RWPE2 (cell line): ENCODE measurements around the gene MSN.
A peak's percentile ranks its signal among the peaks of the same experiment; 100 is the strongest.
"Not testable (repeated sequence)": the region's sequence is repeated elsewhere in the genome, so short reads cannot be mapped to it uniquely, and the experiment has no call there.

Experiments used
- ATAC-seq: fragments of 200-7000 bp; cut with Tn5 transposase; 3 replicates; pipeline ENCODE4 v1.9.1; 2021; ENCODE audit warnings: low read depth
- DNase-seq: peaks from one replicate; pipeline ENCODE4 v3.0.0-alpha.2; 2020; ENCODE audit warnings: low spot score
- H3K27ac ChIP-seq: fragments of 450-650 bp; 2 replicates; pipeline ENCODE4 v1.5.1; 2017; ENCODE audit warnings: mild to moderate bottlenecking; ENCODE audit not compliant: poor library complexity, severe bottlenecking
- H3K27me3 ChIP-seq: fragments of 250-450 bp; sonication (Bioruptor Pico); 2 replicates; pipeline ENCODE4 v1.5.1; 2021; ENCODE audit warnings: mild to moderate bottlenecking, moderate library complexity; ENCODE audit not compliant: insufficient read depth, poor library complexity, severe bottlenecking
- H3K36me3 ChIP-seq: fragments of 250-450 bp; sonication (Bioruptor Pico); 2 replicates; pipeline ENCODE4 v1.5.1; 2020; ENCODE audit warnings: low read depth, mild to moderate bottlenecking, moderate library complexity
- H3K4me1 ChIP-seq: fragments of 250-450 bp; sonication (Bioruptor Pico); 2 replicates; pipeline ENCODE4 v1.5.1; 2021; ENCODE audit warnings: mild to moderate bottlenecking, moderate library complexity; ENCODE audit not compliant: insufficient read depth, poor library complexity, severe bottlenecking
- H3K4me3 ChIP-seq: fragments of 250-450 bp; sonication (Bioruptor Pico); 2 replicates; pipeline ENCODE4 v1.5.1; 2021; ENCODE audit warnings: mild to moderate bottlenecking, moderate library complexity; ENCODE audit not compliant: severe bottlenecking
- H3K9me3 ChIP-seq: fragments of 250-450 bp; sonication (Bioruptor Pico); 2 replicates; pipeline ENCODE4 v1.5.1; 2021; ENCODE audit warnings: mild to moderate bottlenecking, moderate library complexity; ENCODE audit not compliant: severe bottlenecking
- CTCF ChIP-seq: fragments of 450-650 bp; IDR thresholded peaks from one replicate; pipeline ENCODE4 v1.5.1; 2017; ENCODE audit warnings: mild to moderate bottlenecking, moderate library complexity; ENCODE audit not compliant: poor library complexity, severe bottlenecking

MSN gene

DNA sequence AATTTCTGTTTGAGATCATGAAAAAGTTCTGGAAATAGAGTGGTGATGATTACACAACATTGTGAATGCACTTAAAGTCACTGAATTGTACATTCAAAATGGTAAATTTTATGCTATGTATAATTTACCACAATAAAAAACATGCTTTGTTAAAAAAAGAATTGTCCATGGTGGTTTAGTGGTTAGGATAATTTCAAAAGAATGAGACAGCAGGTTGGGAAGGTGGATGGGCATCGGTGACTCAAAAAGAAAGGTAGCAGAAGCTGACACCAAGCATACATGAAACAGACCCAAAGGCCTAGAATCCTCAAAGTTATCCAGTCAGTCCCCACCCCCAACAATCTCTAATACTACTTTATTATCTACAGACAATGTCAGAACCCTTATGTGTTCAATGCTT lies 91.1 kb downstream of the MSN start:
- H3K9me3 ChIP-seq, result no peaks in the 10 kb centered on the region
- peak overlapping the region; percentile 49 for H3K27ac ChIP-seq
- no peaks in the 10 kb centered on the region for H3K36me3 ChIP-seq
- no peak for TF ChIP-seq CTCF
- H3K27me3 ChIP-seq, result no peaks in the 10 kb centered on the region
- no peak for ATAC-seq
- H3K4me1 ChIP-seq, result peaks cover 24% of the 10 kb centered on the region
- H3K4me3 ChIP-seq, result no peak overlapping the region
- no peak for DNase-seq

DNA sequence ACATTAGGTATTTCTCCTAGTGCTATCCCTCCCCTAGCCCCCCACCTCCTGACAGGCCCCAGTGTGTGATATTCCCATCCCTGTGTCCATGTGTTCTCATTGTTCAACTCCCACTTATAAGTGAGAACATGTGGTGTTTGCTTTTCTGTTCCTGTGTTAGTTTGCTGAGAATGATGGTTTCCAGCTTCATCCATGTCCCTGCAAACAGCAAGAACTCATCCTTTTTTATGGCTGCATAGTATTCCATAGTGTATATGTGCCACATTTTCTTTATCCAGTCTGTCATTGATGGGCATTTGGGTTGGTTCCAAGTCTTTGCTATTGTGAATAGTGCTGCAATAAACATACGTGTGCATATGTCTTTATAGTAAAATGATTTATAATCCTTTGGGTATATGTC lies 92.1 kb downstream of the MSN start:
- H3K4me1 ChIP-seq, result peaks cover 24% of the 10 kb centered on the region
- not testable (repeated sequence) for H3K36me3 ChIP-seq, ATAC-seq, H3K27ac ChIP-seq, H3K27me3 ChIP-seq, H3K4me3 ChIP-seq, H3K9me3 ChIP-seq, DNase-seq

DNA sequence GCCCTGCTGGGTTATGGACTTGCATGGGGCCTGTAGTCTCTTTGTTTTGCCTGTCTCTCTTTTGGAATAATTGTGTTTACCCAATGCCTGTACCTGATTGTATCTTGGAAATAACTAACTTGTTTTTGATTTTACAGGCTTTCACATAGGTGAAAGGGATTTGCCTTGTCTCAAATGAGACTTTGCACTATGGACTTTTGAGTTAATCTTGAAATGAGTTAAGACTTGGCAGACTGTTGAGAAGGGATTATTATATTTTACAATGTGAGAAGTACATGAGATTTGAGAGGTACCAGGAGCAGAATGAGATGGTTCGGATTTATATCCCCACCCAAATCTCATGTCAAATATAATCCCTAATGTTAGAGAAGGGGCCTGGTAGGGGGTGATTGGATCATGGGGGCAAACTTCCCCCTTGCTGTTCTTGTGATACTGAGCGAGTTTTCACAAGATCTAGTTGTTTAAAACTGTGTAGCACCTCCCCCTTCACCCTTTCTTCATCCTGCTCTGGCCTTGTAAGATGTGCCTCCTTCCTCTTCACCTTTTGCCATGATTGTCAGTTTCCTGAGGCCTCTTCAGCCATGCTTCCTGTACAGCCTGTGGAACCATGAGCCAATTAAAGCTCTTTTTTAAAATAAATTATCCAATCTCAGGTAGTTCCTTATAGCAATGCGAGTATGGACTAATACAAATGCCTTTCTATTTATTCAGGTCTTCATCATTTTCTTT lies 102.3 kb downstream of the MSN start:
- Histone ChIP-seq H3K4me1 (peaks cover 5% of the 10 kb centered on the region), H3K9me3 (no peaks in the 10 kb centered on the region), H3K36me3 (no peaks in the 10 kb centered on the region), H3K27ac (no peak overlapping the region), H3K27me3 (no peaks in the 10 kb centered on the region), H3K4me3 (no peak overlapping the region)
- no peak for DNase-seq
- ATAC-seq, result no peak
- TF ChIP-seq CTCF, result no peak

- TF ChIP-seq CTCF, result no peak
- no peaks in the 10 kb centered on the region for H3K9me3 ChIP-seq
Observed at GRCh38 chrX:65772842-65773241, 105.4 kb downstream of the MSN start.

DNA sequence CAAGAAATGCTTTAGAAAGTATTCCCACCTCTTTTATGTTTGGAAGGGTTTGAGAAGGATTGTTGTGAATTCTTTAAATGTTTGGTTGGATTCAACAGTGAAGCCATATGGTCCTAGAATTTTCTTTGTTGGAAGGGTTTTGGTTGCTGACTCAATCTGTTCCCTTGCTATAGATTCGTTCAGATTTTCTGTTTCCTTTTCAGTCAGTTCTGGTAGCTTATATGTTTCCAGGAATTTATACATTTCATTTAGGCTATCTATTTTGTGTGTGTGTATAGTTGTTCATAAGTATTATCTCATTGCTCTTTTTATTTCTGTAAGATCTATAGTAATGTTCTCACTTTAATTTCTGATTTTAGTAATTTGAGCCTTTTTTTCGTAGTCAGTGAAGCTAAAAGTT lies 114.4 kb downstream of the MSN start:
- no peaks in the 10 kb centered on the region for H3K36me3 ChIP-seq
- no peaks in the 10 kb centered on the region for H3K9me3 ChIP-seq
- DNase-seq, result no peak
- H3K27ac ChIP-seq, result no peak overlapping the region
- H3K4me1 ChIP-seq, result no peaks in the 10 kb centered on the region
- no peak for ATAC-seq
- H3K4me3 ChIP-seq, result no peak overlapping the region
- TF ChIP-seq CTCF, result no peak
- H3K27me3 ChIP-seq, result no peaks in the 10 kb centered on the region

More at GRCh38 chrX:65772842-65773241, 105.4 kb downstream of the MSN start:
- ATAC-seq, result no peak
- Histone ChIP-seq H3K27me3 (no peaks in the 10 kb centered on the region), H3K27ac (peak overlapping the region; percentile 41), H3K4me3 (no peak overlapping the region), H3K4me1 (peaks cover 5% of the 10 kb centered on the region), H3K36me3 (no peaks in the 10 kb centered on the region)
- no peak for DNase-seq
